ENCODE measurements around the gene LSM8.

- TF ChIP-seq NFYB (CRISPR knock-in tag; conservative IDR thresholded peaks at IDR 0.05; ENCODE audit: low read depth) (no peak), NR3C1 (CRISPR knock-in tag; conservative IDR thresholded peaks at IDR 0.05; ENCODE audit: low read depth) (no peak), SMAD4 (CRISPR knock-in tag; IDR thresholded peaks at IDR 0.05) (no peak), HMGXB4 (CRISPR knock-in tag; IDR thresholded peaks at IDR 0.05) (no peak), JUN (CRISPR knock-in tag; IDR thresholded peaks at IDR 0.05) (no peak), ESRRA (CRISPR knock-in tag; IDR thresholded peaks at IDR 0.05; ENCODE audit: borderline replicate concordance) (no peak), TCF7 (CRISPR knock-in tag; IDR thresholded peaks at IDR 0.05; ENCODE audit: low read depth) (no peak)
- TF ChIP-seq, protein P1, sequence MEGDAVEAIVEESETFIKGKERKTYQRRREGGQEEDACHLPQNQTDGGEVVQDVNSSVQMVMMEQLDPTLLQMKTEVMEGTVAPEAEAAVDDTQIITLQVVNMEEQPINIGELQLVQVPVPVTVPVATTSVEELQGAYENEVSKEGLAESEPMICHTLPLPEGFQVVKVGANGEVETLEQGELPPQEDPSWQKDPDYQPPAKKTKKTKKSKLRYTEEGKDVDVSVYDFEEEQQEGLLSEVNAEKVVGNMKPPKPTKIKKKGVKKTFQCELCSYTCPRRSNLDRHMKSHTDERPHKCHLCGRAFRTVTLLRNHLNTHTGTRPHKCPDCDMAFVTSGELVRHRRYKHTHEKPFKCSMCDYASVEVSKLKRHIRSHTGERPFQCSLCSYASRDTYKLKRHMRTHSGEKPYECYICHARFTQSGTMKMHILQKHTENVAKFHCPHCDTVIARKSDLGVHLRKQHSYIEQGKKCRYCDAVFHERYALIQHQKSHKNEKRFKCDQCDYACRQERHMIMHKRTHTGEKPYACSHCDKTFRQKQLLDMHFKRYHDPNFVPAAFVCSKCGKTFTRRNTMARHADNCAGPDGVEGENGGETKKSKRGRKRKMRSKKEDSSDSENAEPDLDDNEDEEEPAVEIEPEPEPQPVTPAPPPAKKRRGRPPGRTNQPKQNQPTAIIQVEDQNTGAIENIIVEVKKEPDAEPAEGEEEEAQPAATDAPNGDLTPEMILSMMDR (IDR thresholded peaks at IDR 0.05) = no peak
Observed at GRCh38 chr7:118219157-118219512, 35.2 kb downstream of the LSM8 start.
